Measurements from ENCODE around the gene PCNX2. TPM values are rescaled to one million over a fixed set of nuclear protein-coding genes. Genes with fewer than 3 reads are reported as not detected.

The PCNX2 gene
- total and polyA plus RNA-seq, 2 experiments from 2014 or later: 3.9 to 11.0 TPM

GRCh38 chr1:233020426-233020825 is 275.1 kb downstream of the PCNX2 start:
- Histone ChIP-seq H3K79me2 (no peaks in the 10 kb centered on the region), H4K20me1 (ENCODE audit: insufficient read depth, poor library complexity, severe bottlenecking) (no peaks in the 10 kb centered on the region), H3K4me3 (no peak overlapping the region), H3K27me3 (no peaks in the 10 kb centered on the region), H3K36me3 (replicated peaks; ENCODE audit: insufficient read depth, low read depth) (no peaks in the 10 kb centered on the region), H3K9me2 (replicated peaks; ENCODE audit: insufficient read depth) (no peaks in the 10 kb centered on the region), H3K9me3 (ENCODE audit: low read depth) (no peaks in the 10 kb centered on the region), H3K4me1 (ENCODE audit: insufficient read depth) (peaks cover 13% of the 10 kb centered on the region), H3K27ac (no peak overlapping the region), H3K4me2 (peak overlapping the region; percentile 22), H2AFZ (no peak overlapping the region)
- DNase-seq (ENCODE audit: low spot score): no peak
- TF ChIP-seq, protein P1, sequence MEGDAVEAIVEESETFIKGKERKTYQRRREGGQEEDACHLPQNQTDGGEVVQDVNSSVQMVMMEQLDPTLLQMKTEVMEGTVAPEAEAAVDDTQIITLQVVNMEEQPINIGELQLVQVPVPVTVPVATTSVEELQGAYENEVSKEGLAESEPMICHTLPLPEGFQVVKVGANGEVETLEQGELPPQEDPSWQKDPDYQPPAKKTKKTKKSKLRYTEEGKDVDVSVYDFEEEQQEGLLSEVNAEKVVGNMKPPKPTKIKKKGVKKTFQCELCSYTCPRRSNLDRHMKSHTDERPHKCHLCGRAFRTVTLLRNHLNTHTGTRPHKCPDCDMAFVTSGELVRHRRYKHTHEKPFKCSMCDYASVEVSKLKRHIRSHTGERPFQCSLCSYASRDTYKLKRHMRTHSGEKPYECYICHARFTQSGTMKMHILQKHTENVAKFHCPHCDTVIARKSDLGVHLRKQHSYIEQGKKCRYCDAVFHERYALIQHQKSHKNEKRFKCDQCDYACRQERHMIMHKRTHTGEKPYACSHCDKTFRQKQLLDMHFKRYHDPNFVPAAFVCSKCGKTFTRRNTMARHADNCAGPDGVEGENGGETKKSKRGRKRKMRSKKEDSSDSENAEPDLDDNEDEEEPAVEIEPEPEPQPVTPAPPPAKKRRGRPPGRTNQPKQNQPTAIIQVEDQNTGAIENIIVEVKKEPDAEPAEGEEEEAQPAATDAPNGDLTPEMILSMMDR (IDR thresholded peaks at IDR 0.05; ENCODE audit: poor library complexity): no peak
- TF ChIP-seq EZH2phosphoT487 (IDR thresholded peaks at IDR 0.05; ENCODE audit: low read depth, severe bottlenecking, unreplicated experiment) (no peak), EZH2 (IDR thresholded peaks at IDR 0.05; ENCODE audit: borderline replicate concordance) (no peak)
- WGBS (ENCODE audit: low lambda C conversion rate, missing lambda C conversion rate): 52% methylated on average over 8 of the region's 8 CpGs

DNA sequence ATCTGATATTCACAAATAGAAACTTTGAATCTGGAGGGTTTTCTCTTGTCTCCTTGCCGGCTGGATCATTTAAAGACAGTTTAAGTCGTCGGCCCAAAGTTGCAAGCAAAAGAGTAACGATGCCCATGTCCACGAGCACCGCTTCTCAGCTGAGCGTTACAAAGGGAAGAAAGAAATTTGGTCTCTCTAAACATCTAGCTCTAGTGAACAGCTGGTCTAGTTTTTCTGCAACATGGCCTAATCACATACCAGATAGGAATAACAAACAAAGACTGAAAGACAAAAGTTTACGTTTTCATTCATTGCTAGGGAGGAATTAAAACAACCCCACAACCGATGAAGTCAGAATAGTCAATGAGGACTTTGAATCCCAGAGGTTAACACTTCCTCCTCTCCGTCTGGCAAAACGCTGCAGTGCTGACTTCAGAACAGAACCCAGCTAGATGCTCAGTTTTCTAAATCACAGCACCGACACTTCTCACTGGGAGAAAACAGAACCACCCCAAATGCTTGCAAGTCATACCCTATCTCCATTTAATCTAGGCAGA is 275.7 kb downstream of the PCNX2 start:
- H3K9me3 ChIP-seq (ENCODE audit: low read depth): no peaks in the 10 kb centered on the region
- H3K4me3 ChIP-seq: no peak overlapping the region
- no peak for DNase-seq (ENCODE audit: low spot score)
- no peak overlapping the region for H2AFZ ChIP-seq
- no peaks in the 10 kb centered on the region for H3K36me3 ChIP-seq (replicated peaks; ENCODE audit: insufficient read depth, low read depth)
- H3K27ac ChIP-seq: no peak overlapping the region
- peak overlapping the region; percentile 22 for H3K4me2 ChIP-seq
- no peaks in the 10 kb centered on the region for H4K20me1 ChIP-seq (ENCODE audit: insufficient read depth, poor library complexity, severe bottlenecking)
- no peaks in the 10 kb centered on the region for H3K9me2 ChIP-seq (replicated peaks; ENCODE audit: insufficient read depth)
- H3K79me2 ChIP-seq: no peaks in the 10 kb centered on the region
- peaks cover 13% of the 10 kb centered on the region for H3K4me1 ChIP-seq (ENCODE audit: insufficient read depth)
- TF ChIP-seq EZH2phosphoT487 (IDR thresholded peaks at IDR 0.05; ENCODE audit: low read depth, severe bottlenecking, unreplicated experiment) (no peak), EZH2 (IDR thresholded peaks at IDR 0.05; ENCODE audit: borderline replicate concordance) (no peak)
- TF ChIP-seq, protein P1 (IDR thresholded peaks at IDR 0.05; ENCODE audit: poor library complexity): no peak
- no peaks in the 10 kb centered on the region for H3K27me3 ChIP-seq
- 46% methylated on average over 12 of the region's 12 CpGs for WGBS (ENCODE audit: low lambda C conversion rate, missing lambda C conversion rate)

- no peak overlapping the region for H2AFZ ChIP-seq
- WGBS (ENCODE audit: low lambda C conversion rate, missing lambda C conversion rate): 90% methylated on average over 3 of the region's 3 CpGs
Measured at GRCh38 chr1:233019083-233019482, 276.4 kb downstream of the PCNX2 start.

More at GRCh38 chr1:233019083-233019482, 276.4 kb downstream of the PCNX2 start:
- Histone ChIP-seq H3K27me3 (no peaks in the 10 kb centered on the region), H3K9me3 (ENCODE audit: low read depth) (no peaks in the 10 kb centered on the region), H3K27ac (no peak overlapping the region), H3K4me3 (no peak overlapping the region), H3K79me2 (no peaks in the 10 kb centered on the region), H4K20me1 (ENCODE audit: insufficient read depth, poor library complexity, severe bottlenecking) (no peaks in the 10 kb centered on the region), H3K4me2 (no peak overlapping the region), H3K36me3 (replicated peaks; ENCODE audit: insufficient read depth, low read depth) (no peaks in the 10 kb centered on the region), H3K9me2 (replicated peaks; ENCODE audit: insufficient read depth) (no peaks in the 10 kb centered on the region), H3K4me1 (ENCODE audit: insufficient read depth) (peaks cover 13% of the 10 kb centered on the region)
- DNase-seq (ENCODE audit: low spot score): no peak
- no peak for TF ChIP-seq EZH2phosphoT487 (IDR thresholded peaks at IDR 0.05; ENCODE audit: low read depth, severe bottlenecking, unreplicated experiment)
- no peak for TF ChIP-seq EZH2 (IDR thresholded peaks at IDR 0.05; ENCODE audit: borderline replicate concordance)
- TF ChIP-seq, protein P1 (IDR thresholded peaks at IDR 0.05; ENCODE audit: poor library complexity): no peak

All from hepatocyte (in vitro differentiated cells).